Gastroesophageal sphincter (tissue), 4 donors: ENCODE data around the gene PFKFB2. TPM values are rescaled to one million over a fixed set of nuclear protein-coding genes. Genes with fewer than 3 reads are reported as not detected.

Source experiments
- ATAC-seq: fragments of 150-250 bp; one replicate; pipeline ENCODE4 v1.9.1; 2016; ENCODE audit warnings: mild to moderate bottlenecking, moderate library complexity
- H3K27ac ChIP-seq, 4 donors: fragments of 200-600 bp; sonication (generic) in 3 of 4; 1 replicate in 3 of 4; 2 replicates in 1 of 4; pipeline ENCODE4 v1.5.1; 2016 to 2019
- H3K27me3 ChIP-seq: fragments of 200-600 bp; sonication (generic); one replicate; pipeline ENCODE4 v1.5.1; 2019
- H3K36me3 ChIP-seq, 2 donors: fragments of 200-600 bp; sonication (generic); one replicate each; pipeline ENCODE4 v1.5.1; 2019; ENCODE audit warnings: control low read depth in 1 of 2
- H3K4me1 ChIP-seq, 3 donors: fragments of 200-600 bp; sonication (generic); 1 replicate in 2 of 3; 2 replicates in 1 of 3; pipeline ENCODE4 v1.5.1; 2016 to 2019; ENCODE audit warnings: control low read depth in 2 of 3
- H3K4me3 ChIP-seq, 2 donors: fragments of 200-600 bp; sonication (generic); one replicate each; pipeline ENCODE4 v1.5.1; 2019; ENCODE audit warnings: mild to moderate bottlenecking in 1 of 2, moderate library complexity in 1 of 2
- H3K9me3 ChIP-seq, 3 donors: fragments of 200-600 bp; sonication (generic); one replicate each; pipeline ENCODE4 v1.5.1; 2017 to 2019; ENCODE audit warnings: control low read depth in 2 of 3
- EP300 ChIP-seq: sonication (generic); formaldehyde crosslinking; IDR thresholded peaks from one replicate; pipeline ENCODE4 v1.6.1; 2017; ENCODE audit warnings: antibody characterized with exemption, mild to moderate bottlenecking
- POLR2A ChIP-seq, 2 donors: fragments of 450-650 bp; IDR thresholded peaks; one replicate each; pipeline ENCODE4 v1.6.1; 2017; ENCODE audit warnings: antibody characterized with exemption in 2 of 2, mild to moderate bottlenecking in 2 of 2, moderate library complexity in 1 of 2
- POLR2AphosphoS5 ChIP-seq: sonication (generic); formaldehyde crosslinking; IDR thresholded peaks from one replicate; pipeline ENCODE4 v1.6.1; 2017; ENCODE audit warnings: antibody characterized with exemption
- WGBS, 2 donors: methylation state at CpG; one replicate each; pipeline ENCODE4 v1.1.5; 2018; ENCODE audit warnings: low coverage in 1 of 2; 5-methylcytosine and 5-hydroxymethylcytosine counted together
- total RNA-seq, 4 donors: library from RNA; depleted of rRNA; stranded (reverse); fragments of >200 nt; gene quantifications; one replicate each; pipeline ENCODE4 v1.1.0, GENCODE V29; 2016
- TF ChIP-seq, protein P1 (sequence below), 4 experiments: fragments of 200-600 bp in 2 of 4; fragments of 450-650 bp in 2 of 4; sonication (generic) in 1 of 4; IDR thresholded peaks; one replicate each; pipeline ENCODE4 v1.5.1; 2017 to 2019; ENCODE audit warnings: antibody characterized with exemption in 4 of 4, mild to moderate bottlenecking in 2 of 4, moderate library complexity in 2 of 4

Gene PFKFB2
- total RNA-seq, 4 donors from 2014 or later: 3.4 to 6.7 (median 5.3) TPM

DNA sequence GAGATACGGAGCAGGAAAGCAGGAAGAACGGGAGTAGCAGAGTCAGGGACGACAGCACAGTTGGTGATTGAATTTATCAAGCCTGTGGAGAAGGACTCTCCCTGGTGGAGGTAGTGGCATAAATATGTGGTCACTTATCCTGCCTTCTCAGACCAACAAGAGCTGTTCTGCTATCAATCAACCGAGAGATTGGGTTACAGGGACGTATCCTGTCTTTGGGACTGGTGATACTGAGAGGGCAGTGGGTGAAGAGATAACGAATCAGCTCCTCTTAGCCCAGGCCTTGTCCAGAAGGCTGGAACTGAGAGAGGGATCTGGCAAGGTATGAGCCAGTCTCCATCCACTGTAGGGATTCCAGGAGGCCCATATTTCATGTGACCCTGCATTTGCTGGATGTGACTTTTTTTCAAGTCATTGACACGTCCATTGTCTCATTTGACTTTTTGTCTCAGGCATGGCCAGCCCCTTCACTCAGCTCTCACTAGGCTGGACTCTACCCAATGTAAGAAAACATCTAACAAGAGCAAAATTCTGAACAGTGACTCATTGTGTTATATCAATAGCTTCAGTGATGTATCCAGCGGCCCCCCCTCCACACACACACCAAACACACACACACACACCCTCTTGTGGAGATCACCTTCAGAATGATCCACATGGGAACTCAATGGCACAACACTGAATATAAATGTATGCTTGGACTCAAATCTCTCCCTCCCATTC, 31.8 kb upstream of the PFKFB2 start:
- Histone ChIP-seq H3K27ac (no peak overlapping the region), H3K27me3 (no peaks in the 10 kb centered on the region), H3K4me3 (no peak overlapping the region), H3K9me3 (no peaks in the 10 kb centered on the region), H3K4me1 (peaks cover 0 to 25% (median 14%) of the 10 kb centered on the region in 3 donors), H3K36me3 (no peaks in the 10 kb centered on the region)
- WGBS, 2 donors: 65 to 84% methylated on average over 5 to 8 of the region's 8 CpGs
- no peak for ATAC-seq
- TF ChIP-seq POLR2A (IDR thresholded peaks at IDR 0.05) (no peak), EP300 (no peak), POLR2AphosphoS5 (no peak)
- TF ChIP-seq, protein P1, sequence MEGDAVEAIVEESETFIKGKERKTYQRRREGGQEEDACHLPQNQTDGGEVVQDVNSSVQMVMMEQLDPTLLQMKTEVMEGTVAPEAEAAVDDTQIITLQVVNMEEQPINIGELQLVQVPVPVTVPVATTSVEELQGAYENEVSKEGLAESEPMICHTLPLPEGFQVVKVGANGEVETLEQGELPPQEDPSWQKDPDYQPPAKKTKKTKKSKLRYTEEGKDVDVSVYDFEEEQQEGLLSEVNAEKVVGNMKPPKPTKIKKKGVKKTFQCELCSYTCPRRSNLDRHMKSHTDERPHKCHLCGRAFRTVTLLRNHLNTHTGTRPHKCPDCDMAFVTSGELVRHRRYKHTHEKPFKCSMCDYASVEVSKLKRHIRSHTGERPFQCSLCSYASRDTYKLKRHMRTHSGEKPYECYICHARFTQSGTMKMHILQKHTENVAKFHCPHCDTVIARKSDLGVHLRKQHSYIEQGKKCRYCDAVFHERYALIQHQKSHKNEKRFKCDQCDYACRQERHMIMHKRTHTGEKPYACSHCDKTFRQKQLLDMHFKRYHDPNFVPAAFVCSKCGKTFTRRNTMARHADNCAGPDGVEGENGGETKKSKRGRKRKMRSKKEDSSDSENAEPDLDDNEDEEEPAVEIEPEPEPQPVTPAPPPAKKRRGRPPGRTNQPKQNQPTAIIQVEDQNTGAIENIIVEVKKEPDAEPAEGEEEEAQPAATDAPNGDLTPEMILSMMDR (IDR thresholded peaks at IDR 0.05): no peak

DNA sequence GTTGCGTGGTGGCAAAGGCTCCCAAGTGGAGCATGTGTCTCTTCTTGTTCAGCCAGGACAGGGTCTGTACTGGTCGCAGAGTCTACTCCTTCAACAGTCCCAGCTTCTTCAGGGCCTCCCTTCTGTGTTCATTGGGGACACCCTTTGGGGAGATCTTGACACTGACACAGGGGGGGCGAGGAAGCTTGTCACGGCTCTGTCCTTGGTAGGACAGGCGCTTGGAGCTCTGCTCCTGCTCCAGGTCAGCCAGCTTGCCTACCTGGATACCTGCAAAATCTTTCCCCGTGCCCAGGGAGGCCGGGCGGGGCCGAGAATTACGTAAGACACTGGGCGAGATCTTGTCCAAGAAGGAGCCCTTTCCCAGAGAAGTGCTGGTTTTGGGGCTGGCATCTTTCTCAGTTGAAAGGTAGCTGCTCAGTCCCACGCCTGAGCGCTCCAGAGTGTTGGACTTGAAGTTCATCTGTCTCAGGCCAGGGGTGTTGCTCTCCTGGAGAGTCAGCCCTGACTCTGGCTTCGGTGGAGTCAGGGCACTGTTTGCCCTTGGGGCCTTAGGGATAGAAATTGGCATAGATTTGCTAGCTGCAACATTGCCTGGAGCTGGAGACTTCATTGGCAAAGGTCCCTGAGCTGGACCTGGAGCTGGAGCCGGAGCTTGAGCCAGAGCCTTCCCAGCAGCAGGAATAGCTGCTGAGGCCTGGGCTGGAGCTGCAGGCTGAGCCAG, 31.0 kb upstream of the PFKFB2 start:
- no peak for TF ChIP-seq POLR2AphosphoS5
- no peak for TF ChIP-seq POLR2A (IDR thresholded peaks at IDR 0.05)
- TF ChIP-seq EP300: no peak
- TF ChIP-seq, protein P1 (IDR thresholded peaks at IDR 0.05): no peak
- Histone ChIP-seq H3K36me3 (no peaks in the 10 kb centered on the region), H3K4me1 (peaks cover 0 to 32% (median 14%) of the 10 kb centered on the region in 3 donors), H3K27me3 (no peaks in the 10 kb centered on the region), H3K4me3 (no peak overlapping the region), H3K9me3 (no peaks in the 10 kb centered on the region), H3K27ac (no peak overlapping the region)
- 80% methylated on average over 1 of the region's 15 CpGs; no CpG with 5 or more reads in 1 of the 2 donors for WGBS, 2 donors
- ATAC-seq: no peak

DNA sequence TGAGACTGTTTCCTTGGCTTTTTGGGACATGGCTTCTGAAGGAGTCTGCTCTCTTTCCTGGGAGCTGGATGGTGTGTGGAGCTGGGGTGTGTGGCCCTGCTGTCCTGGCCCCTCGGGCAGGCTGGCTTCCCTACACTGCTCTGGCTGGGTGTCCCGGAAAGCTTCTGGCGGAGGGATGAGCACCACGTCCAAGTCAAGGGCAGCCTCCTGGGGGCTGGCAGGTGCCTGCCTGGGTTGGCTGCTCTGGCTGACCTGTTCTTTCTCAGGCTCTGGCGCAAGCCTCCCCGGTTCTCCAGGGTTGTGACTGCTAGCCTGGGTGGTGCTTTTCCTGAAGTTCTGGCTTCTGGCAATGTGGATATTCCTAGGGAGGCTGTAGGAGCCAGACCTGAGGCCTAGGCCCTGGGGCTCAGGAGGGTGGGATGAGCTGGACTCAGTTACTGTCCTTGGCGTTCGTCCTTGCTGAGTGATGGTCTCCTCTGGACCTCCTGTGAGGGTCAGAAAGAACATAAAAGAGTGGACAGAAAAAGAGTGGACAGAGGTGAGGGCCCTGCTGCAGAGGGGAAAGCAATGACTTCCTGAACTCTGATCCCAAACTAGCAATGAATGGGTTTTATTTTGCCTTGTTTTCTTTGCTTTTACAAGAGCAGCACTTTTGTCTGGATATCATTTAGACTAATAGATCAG, 29.9 kb upstream of the PFKFB2 start:
- no CpG with 5 or more reads among the region's 8 CpGs for WGBS, 2 donors
- Histone ChIP-seq H3K27ac (no peak overlapping the region), H3K36me3 (no peaks in the 10 kb centered on the region), H3K27me3 (no peaks in the 10 kb centered on the region), H3K9me3 (no peaks in the 10 kb centered on the region), H3K4me3 (no peak overlapping the region), H3K4me1 (peaks cover 0 to 35% (median 14%) of the 10 kb centered on the region in 3 donors)
- no peak for TF ChIP-seq EP300
- TF ChIP-seq POLR2AphosphoS5: no peak
- TF ChIP-seq POLR2A (IDR thresholded peaks at IDR 0.05): no peak
- TF ChIP-seq, protein P1 (IDR thresholded peaks at IDR 0.05): no peak
- ATAC-seq: no peak

DNA sequence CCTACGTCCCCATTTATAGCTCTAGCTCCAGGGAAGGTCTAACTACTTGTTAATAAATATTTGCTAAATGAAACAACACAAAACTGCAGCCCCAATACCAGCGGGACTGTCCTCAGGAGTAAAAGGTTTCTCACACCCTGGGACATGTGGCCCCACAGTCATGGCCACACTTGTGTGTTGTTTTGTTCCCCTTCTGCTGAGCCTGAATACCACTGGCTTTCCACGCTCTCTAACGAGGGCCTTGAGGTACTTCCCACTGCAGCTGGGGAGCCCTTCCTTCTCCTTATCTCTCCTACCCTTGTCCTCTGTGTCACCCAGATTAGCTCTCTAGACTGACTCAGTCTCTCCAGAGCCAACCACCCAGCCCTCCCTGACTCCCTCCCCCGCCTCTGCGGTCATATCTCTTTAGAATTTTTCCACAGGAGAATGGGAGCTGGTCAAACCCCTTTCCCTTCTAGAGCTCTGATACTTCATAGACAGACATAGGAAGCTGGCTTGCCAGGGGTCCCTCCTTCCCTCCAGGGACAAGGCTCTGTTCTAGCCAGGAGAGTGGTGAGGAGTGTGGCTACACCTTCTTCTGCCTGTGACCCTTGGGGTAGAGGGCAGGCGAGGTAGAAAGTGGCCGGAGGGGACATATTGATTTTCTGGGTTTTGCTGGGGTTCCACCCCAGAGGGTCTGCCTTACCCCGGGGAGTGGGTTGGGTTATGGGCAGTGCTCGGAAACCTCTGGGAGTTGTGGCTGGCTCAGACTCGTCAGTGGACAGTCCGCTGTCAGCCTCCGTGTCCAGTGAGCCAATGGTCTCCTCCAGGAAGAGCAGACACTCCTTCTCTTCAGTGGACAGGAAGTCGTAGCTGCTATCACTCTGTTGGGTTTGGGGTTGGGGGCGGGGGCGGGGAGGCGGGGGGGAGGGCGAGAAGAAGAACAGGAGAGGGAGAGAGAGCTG, 28.6 kb upstream of the PFKFB2 start:
- TF ChIP-seq POLR2AphosphoS5 (no peak), EP300 (no peak)
- TF ChIP-seq, protein P1 (IDR thresholded peaks at IDR 0.05): no peak
- peaks cover 0 to 35% (median 14%) of the 10 kb centered on the region in 3 donors for H3K4me1 ChIP-seq
- no peaks in the 10 kb centered on the region for H3K9me3 ChIP-seq
- H3K27me3 ChIP-seq: no peaks in the 10 kb centered on the region
- 78 to 79% methylated on average over 2 to 5 of the region's 18 CpGs for WGBS, 2 donors
- no peaks in the 10 kb centered on the region for H3K36me3 ChIP-seq
- H3K4me3 ChIP-seq: no peak overlapping the region
- ATAC-seq: no peak
- H3K27ac ChIP-seq: peak overlapping the region in 3 of 4 donors; percentile 57 to 76 (median 74)
